Neural progenitor cell (in vitro differentiated cells): Measurements from ENCODE around the gene PACRG.

Source experiments
- EZH2 ChIP-seq: fragments of 200-600 bp; sonication (generic); IDR thresholded peaks from 2 replicates; pipeline ENCODE4 v1.6.1; 2017; ENCODE audit warnings: antibody characterized with exemption, mild to moderate bottlenecking, moderate library complexity
- EZH2phosphoT487 ChIP-seq: fragments of 200-600 bp; sonication (generic); IDR thresholded peaks from 2 replicates; pipeline ENCODE4 v1.6.1; 2017; ENCODE audit warnings: antibody characterized with exemption
- TF ChIP-seq, protein P1 (sequence below): fragments of 200-600 bp; sonication (generic); IDR thresholded peaks from 2 replicates; pipeline ENCODE4 v1.5.1; 2017; ENCODE audit warnings: antibody characterized with exemption, mild to moderate bottlenecking

- TF ChIP-seq, protein P1, sequence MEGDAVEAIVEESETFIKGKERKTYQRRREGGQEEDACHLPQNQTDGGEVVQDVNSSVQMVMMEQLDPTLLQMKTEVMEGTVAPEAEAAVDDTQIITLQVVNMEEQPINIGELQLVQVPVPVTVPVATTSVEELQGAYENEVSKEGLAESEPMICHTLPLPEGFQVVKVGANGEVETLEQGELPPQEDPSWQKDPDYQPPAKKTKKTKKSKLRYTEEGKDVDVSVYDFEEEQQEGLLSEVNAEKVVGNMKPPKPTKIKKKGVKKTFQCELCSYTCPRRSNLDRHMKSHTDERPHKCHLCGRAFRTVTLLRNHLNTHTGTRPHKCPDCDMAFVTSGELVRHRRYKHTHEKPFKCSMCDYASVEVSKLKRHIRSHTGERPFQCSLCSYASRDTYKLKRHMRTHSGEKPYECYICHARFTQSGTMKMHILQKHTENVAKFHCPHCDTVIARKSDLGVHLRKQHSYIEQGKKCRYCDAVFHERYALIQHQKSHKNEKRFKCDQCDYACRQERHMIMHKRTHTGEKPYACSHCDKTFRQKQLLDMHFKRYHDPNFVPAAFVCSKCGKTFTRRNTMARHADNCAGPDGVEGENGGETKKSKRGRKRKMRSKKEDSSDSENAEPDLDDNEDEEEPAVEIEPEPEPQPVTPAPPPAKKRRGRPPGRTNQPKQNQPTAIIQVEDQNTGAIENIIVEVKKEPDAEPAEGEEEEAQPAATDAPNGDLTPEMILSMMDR = no peak
- no peak for TF ChIP-seq EZH2phosphoT487
- no peak for TF ChIP-seq EZH2
Measured at GRCh38 chr6:163300838-163301237, 573.1 kb downstream of the PACRG start.
